Mesendoderm (in vitro differentiated cells): Measurements from ENCODE around the gene ZNF235.
A peak's percentile ranks its signal among the peaks of the same experiment; 100 is the strongest.

Experiments used
- DNase-seq: peaks from one replicate; pipeline ENCODE4 v3.0.0; 2013
- H2AK5ac ChIP-seq: 2 replicates; pipeline ENCODE4 v1.6.1; 2013; ENCODE audit warnings: low read length, inconsistent platforms
- H2BK120ac ChIP-seq: 2 replicates; pipeline ENCODE4 v1.6.1; 2013; ENCODE audit warnings: low read depth, mild to moderate bottlenecking, low read length, moderate library complexity, mixed read lengths
- H2BK15ac ChIP-seq: replicated peaks from 2 replicates; pipeline ENCODE4 v1.6.1; 2013; ENCODE audit warnings: low read depth, mild to moderate bottlenecking, moderate library complexity
- H2BK5ac ChIP-seq: 2 replicates; pipeline ENCODE4 v1.6.1; 2013; ENCODE audit warnings: low read length, inconsistent platforms
- H3K18ac ChIP-seq: 2 replicates; pipeline ENCODE4 v1.6.1; 2013; ENCODE audit warnings: mild to moderate bottlenecking, low read length, mixed read lengths
- H3K23ac ChIP-seq: one replicate; pipeline ENCODE4 v1.6.1; 2013; ENCODE audit warnings: low read length
- H3K27ac ChIP-seq: 2 replicates; pipeline ENCODE4 v1.5.1; 2013; ENCODE audit warnings: low read depth, mild to moderate bottlenecking, inconsistent platforms, low read length, moderate library complexity
- H3K27me3 ChIP-seq: 2 replicates; pipeline ENCODE4 v1.6.1; 2013; ENCODE audit warnings: low read length, control low read depth, mild to moderate bottlenecking, inconsistent platforms; ENCODE audit not compliant: insufficient read depth, poor library complexity
- H3K36me3 ChIP-seq: 2 replicates; pipeline ENCODE4 v1.6.1; 2013; ENCODE audit warnings: low read length, inconsistent platforms; ENCODE audit not compliant: control insufficient read depth, insufficient read depth
- H3K4ac ChIP-seq: one replicate; pipeline ENCODE4 v1.6.1; 2013; ENCODE audit warnings: low read depth, mild to moderate bottlenecking, low read length, moderate library complexity
- H3K4me1 ChIP-seq: 2 replicates; pipeline ENCODE4 v1.6.1; 2013; ENCODE audit warnings: low read depth, low read length, inconsistent platforms; ENCODE audit not compliant: control insufficient read depth
- H3K4me2 ChIP-seq: 2 replicates; pipeline ENCODE4 v1.6.1; 2013; ENCODE audit warnings: low read length
- H3K4me3 ChIP-seq: 2 replicates; pipeline ENCODE4 v1.5.1; 2013; ENCODE audit warnings: mild to moderate bottlenecking, low read length
- H3K56ac ChIP-seq: one replicate; pipeline ENCODE4 v1.6.1; 2013; ENCODE audit warnings: low read length
- H3K79me1 ChIP-seq: 2 replicates; pipeline ENCODE4 v1.6.1; 2013; ENCODE audit warnings: low read length, inconsistent platforms
- H3K79me2 ChIP-seq: 2 replicates; pipeline ENCODE4 v1.6.1; 2013; ENCODE audit warnings: mild to moderate bottlenecking, low read length; ENCODE audit not compliant: control insufficient read depth, insufficient read depth
- H3K9ac ChIP-seq: 2 replicates; pipeline ENCODE4 v1.6.1; 2013; ENCODE audit warnings: low read length, inconsistent platforms
- H4K5ac ChIP-seq: one replicate; pipeline ENCODE4 v1.6.1; 2013; ENCODE audit warnings: low read length
- H4K8ac ChIP-seq: one replicate; pipeline ENCODE4 v1.6.1; 2013; ENCODE audit warnings: low read depth, mild to moderate bottlenecking, control low read depth, low read length, moderate library complexity
- WGBS: extraction: QIAGEN DNeasy Blood & Tissue Kit; methylation state at CpG from one replicate; pipeline ENCODE4 v1.1.7; 2013; ENCODE audit warnings: low lambda C conversion rate, missing lambda C conversion rate; ENCODE audit not compliant: insufficient coverage; ENCODE audit errors: extremely low coverage; 5-methylcytosine and 5-hydroxymethylcytosine counted together

ZNF235 gene

DNA sequence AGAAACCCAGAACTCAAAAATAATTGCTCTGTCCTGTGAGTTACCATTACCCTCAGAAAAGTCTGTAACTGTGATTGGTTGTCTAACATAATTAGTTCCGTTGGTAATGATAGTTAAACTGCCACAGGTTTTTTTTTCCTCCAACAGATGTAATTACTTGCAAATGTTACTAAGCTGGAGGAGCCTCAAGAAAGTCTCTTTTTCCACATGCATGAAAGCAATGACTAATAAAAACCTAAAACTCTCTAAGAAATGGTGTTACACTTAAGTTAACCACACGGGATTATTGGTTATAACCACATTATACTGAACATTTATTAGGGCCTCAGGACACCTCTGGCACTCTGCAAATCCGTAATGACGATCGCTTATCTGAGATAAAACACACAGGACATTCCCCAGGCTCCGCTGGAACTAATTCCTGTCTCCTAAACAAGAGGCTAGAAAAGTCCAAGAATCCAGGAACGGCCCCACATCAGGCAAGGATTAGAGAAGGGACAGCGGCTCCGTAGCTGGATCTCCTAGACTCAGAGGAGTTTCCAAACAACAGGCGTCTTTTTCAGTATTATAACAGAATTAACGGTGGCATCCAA is 753 bp downstream of the ZNF235 start:
- H3K4ac ChIP-seq = no peak overlapping the region
- no peak overlapping the region for H4K5ac ChIP-seq
- peak overlapping the region; percentile 57 for H4K8ac ChIP-seq
- no peak overlapping the region for H2AK5ac ChIP-seq
- no peaks in the 10 kb centered on the region for H3K79me1 ChIP-seq
- DNase-seq = peak; percentile 32
- peak overlapping the region; percentile 14 for H3K4me2 ChIP-seq
- no CpG with 5 or more reads among the region's 11 CpGs for WGBS
- no peaks in the 10 kb centered on the region for H3K36me3 ChIP-seq
- peak overlapping the region; percentile 93 for H3K56ac ChIP-seq
- no peak overlapping the region for H3K23ac ChIP-seq
- H2BK5ac ChIP-seq = no peak overlapping the region
- peak overlapping the region; percentile 40 for H3K4me3 ChIP-seq
- H3K4me1 ChIP-seq = no peaks in the 10 kb centered on the region
- no peaks in the 10 kb centered on the region for H3K79me2 ChIP-seq
- peak overlapping the region; percentile 69 for H3K9ac ChIP-seq
- H2BK15ac ChIP-seq = no peak overlapping the region
- no peaks in the 10 kb centered on the region for H3K27me3 ChIP-seq
- H3K18ac ChIP-seq = peak overlapping the region; percentile 18
- H2BK120ac ChIP-seq = no peak overlapping the region
- H3K27ac ChIP-seq = no peak overlapping the region

- Histone ChIP-seq H3K4me1 (no peaks in the 10 kb centered on the region), H2BK15ac (no peak overlapping the region), H3K18ac (no peak overlapping the region), H3K23ac (no peak overlapping the region), H3K27ac (no peak overlapping the region), H3K79me2 (no peaks in the 10 kb centered on the region), H3K36me3 (peaks cover under 1% of the 10 kb centered on the region), H3K4me2 (no peak overlapping the region), H2AK5ac (no peak overlapping the region), H3K79me1 (no peaks in the 10 kb centered on the region), H2BK5ac (no peak overlapping the region), H3K4ac (no peak overlapping the region), H4K5ac (no peak overlapping the region), H3K27me3 (no peaks in the 10 kb centered on the region), H3K4me3 (no peak overlapping the region), H4K8ac (no peak overlapping the region), H2BK120ac (no peak overlapping the region), H3K9ac (no peak overlapping the region), H3K56ac (no peak overlapping the region)
- DNase-seq = peak; percentile 8
- WGBS = no CpG with 5 or more reads among the region's 4 CpGs
Measured at GRCh38 chr19:44303320-44303719, 1.5 kb downstream of the ZNF235 start.

GRCh38 chr19:44284968-44285367 is 19.9 kb downstream of the ZNF235 start:
- Histone ChIP-seq H2BK5ac (no peak overlapping the region), H4K5ac (no peak overlapping the region)
- no CpG with 5 or more reads among the region's 4 CpGs for WGBS

GRCh38 chr19:44282846-44283245 is 22.0 kb downstream of the ZNF235 start:
- no peak overlapping the region for H3K23ac ChIP-seq
- no peaks in the 10 kb centered on the region for H3K79me2 ChIP-seq
- no peaks in the 10 kb centered on the region for H3K79me1 ChIP-seq
- H3K4ac ChIP-seq = no peak overlapping the region
- H2BK5ac ChIP-seq = no peak overlapping the region
- no peak overlapping the region for H2AK5ac ChIP-seq
- no peak overlapping the region for H3K4me2 ChIP-seq
- H3K36me3 ChIP-seq = peaks cover 2% of the 10 kb centered on the region
- no peak overlapping the region for H3K56ac ChIP-seq
- no peak overlapping the region for H3K18ac ChIP-seq
- H3K27ac ChIP-seq = no peak overlapping the region
- no peak overlapping the region for H3K9ac ChIP-seq
- no peak overlapping the region for H4K8ac ChIP-seq
- no peak overlapping the region for H2BK120ac ChIP-seq
- H3K4me1 ChIP-seq = no peaks in the 10 kb centered on the region
- H2BK15ac ChIP-seq = no peak overlapping the region
- no peak for DNase-seq
- H4K5ac ChIP-seq = no peak overlapping the region
- no CpG with 5 or more reads among the region's 3 CpGs for WGBS
- no peaks in the 10 kb centered on the region for H3K27me3 ChIP-seq
- no peak overlapping the region for H3K4me3 ChIP-seq

More at GRCh38 chr19:44284968-44285367, 19.9 kb downstream of the ZNF235 start:
- no peak for DNase-seq
- Histone ChIP-seq H3K4ac (no peak overlapping the region), H3K36me3 (peaks cover 4% of the 10 kb centered on the region), H3K27ac (no peak overlapping the region), H3K79me1 (no peaks in the 10 kb centered on the region), H4K8ac (no peak overlapping the region), H3K79me2 (no peaks in the 10 kb centered on the region), H3K18ac (no peak overlapping the region), H2BK120ac (no peak overlapping the region), H3K4me2 (no peak overlapping the region), H3K27me3 (no peaks in the 10 kb centered on the region), H3K4me3 (no peak overlapping the region), H2AK5ac (no peak overlapping the region), H2BK15ac (no peak overlapping the region), H3K4me1 (no peaks in the 10 kb centered on the region), H3K9ac (no peak overlapping the region), H3K56ac (no peak overlapping the region), H3K23ac (no peak overlapping the region)

DNA sequence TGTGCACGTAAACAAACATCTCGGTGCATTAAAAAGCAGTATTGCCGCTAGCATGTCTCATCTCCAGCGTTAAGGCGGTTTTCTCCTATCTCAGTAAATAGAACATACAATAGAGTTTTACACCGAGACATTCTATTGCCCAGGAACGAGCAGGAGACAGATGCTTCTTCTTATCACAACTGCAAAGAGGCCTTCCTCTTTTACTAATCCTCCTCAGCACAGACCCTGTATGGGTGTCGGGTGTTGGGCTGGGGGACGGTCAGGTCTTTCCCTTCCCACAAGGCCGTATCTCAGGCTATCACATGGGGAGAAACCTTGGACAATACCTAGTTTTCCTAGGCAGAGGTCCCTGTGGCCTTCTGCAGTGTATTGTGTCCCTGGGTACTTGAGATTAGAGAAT is 23.9 kb downstream of the ZNF235 start:
- Histone ChIP-seq H3K27me3 (no peaks in the 10 kb centered on the region), H3K4me3 (no peak overlapping the region), H3K79me1 (no peaks in the 10 kb centered on the region), H3K4me1 (no peaks in the 10 kb centered on the region), H3K56ac (no peak overlapping the region), H3K27ac (no peak overlapping the region), H2BK15ac (no peak overlapping the region), H4K8ac (no peak overlapping the region), H4K5ac (no peak overlapping the region), H3K4ac (no peak overlapping the region), H3K18ac (no peak overlapping the region), H3K36me3 (no peaks in the 10 kb centered on the region), H3K4me2 (no peak overlapping the region), H3K79me2 (no peaks in the 10 kb centered on the region), H2BK120ac (no peak overlapping the region), H3K9ac (no peak overlapping the region), H2AK5ac (no peak overlapping the region), H3K23ac (no peak overlapping the region), H2BK5ac (no peak overlapping the region)
- no CpG with 5 or more reads among the region's 10 CpGs for WGBS
- no peak for DNase-seq

GRCh38 chr19:44278181-44278690 is 26.6 kb downstream of the ZNF235 start:
- H3K18ac ChIP-seq = no peak overlapping the region
- DNase-seq = no peak
- no peak overlapping the region for H3K4me2 ChIP-seq
- no peak overlapping the region for H3K4ac ChIP-seq
- no peaks in the 10 kb centered on the region for H3K79me1 ChIP-seq
- H4K8ac ChIP-seq = no peak overlapping the region
- no peak overlapping the region for H2BK120ac ChIP-seq
- H3K27ac ChIP-seq = no peak overlapping the region
- no peak overlapping the region for H3K56ac ChIP-seq
- no peak overlapping the region for H2BK15ac ChIP-seq
- no peak overlapping the region for H2BK5ac ChIP-seq
- no peaks in the 10 kb centered on the region for H3K27me3 ChIP-seq
- H3K23ac ChIP-seq = no peak overlapping the region
- no peaks in the 10 kb centered on the region for H3K36me3 ChIP-seq
- H4K5ac ChIP-seq = no peak overlapping the region
- H3K4me3 ChIP-seq = no peak overlapping the region
- no CpG with 5 or more reads among the region's 4 CpGs for WGBS
- H3K9ac ChIP-seq = no peak overlapping the region
- no peaks in the 10 kb centered on the region for H3K79me2 ChIP-seq
- no peak overlapping the region for H2AK5ac ChIP-seq
- H3K4me1 ChIP-seq = no peaks in the 10 kb centered on the region
